Measurements from ENCODE around the gene RNF182. TPM values are rescaled to one million over a fixed set of nuclear protein-coding genes. Genes with fewer than 3 reads are reported as not detected.
"Not testable (repeated sequence)": the region's sequence is repeated elsewhere in the genome, so short reads cannot be mapped to it uniquely, and the experiment has no call there.

Gene RNF182
- total RNA-seq, 4 donors from 2014 or later, result under 0.01 to 0.41 (median 0.34) TPM; not detected in 1

DNA sequence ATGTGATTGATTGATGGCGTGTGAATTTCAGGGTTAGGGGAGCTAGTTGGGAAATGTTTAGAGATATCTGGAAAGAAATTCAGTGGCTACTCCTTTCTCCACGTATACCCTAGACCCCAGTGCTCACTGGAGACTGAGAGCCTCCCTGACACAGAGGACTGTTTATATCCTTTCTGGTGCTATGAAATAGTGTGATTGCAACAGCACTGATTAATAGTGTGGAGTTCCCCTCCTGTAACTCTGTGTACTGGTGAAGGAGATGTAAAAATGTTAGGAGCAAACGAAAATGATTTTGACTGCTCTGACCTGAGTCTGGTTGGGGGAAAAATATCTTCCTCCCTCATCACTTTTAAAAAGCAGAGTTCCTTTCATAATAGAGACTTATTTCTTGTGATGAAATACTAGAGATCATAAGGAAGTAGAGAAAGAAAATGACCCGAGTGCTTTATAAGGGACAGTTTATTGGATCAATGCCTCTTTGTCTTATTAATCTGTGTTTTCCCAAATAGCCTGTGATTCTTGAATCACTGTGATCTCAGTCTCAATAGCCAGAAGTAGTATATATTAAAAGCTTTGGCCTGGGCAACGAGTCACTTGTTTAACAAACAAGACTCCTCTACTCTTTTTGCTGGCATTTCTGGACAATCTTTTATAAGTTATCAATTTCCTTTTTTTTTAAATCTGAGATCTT, 92.3 kb downstream of the RNF182 start:
- peak overlapping the region in 1 of 2 donors; percentile 39 for H3K27ac ChIP-seq
- TF ChIP-seq, protein P1, sequence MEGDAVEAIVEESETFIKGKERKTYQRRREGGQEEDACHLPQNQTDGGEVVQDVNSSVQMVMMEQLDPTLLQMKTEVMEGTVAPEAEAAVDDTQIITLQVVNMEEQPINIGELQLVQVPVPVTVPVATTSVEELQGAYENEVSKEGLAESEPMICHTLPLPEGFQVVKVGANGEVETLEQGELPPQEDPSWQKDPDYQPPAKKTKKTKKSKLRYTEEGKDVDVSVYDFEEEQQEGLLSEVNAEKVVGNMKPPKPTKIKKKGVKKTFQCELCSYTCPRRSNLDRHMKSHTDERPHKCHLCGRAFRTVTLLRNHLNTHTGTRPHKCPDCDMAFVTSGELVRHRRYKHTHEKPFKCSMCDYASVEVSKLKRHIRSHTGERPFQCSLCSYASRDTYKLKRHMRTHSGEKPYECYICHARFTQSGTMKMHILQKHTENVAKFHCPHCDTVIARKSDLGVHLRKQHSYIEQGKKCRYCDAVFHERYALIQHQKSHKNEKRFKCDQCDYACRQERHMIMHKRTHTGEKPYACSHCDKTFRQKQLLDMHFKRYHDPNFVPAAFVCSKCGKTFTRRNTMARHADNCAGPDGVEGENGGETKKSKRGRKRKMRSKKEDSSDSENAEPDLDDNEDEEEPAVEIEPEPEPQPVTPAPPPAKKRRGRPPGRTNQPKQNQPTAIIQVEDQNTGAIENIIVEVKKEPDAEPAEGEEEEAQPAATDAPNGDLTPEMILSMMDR (IDR thresholded peaks at IDR 0.05), result no peak
- no peak for TF ChIP-seq POLR2A (IDR thresholded peaks at IDR 0.05)
- no peaks in the 10 kb centered on the region for H3K9me3 ChIP-seq
- no peak overlapping the region for H3K4me3 ChIP-seq
- intact Hi-C loops (cut with DNase I; ENCODE audit: low total_unique reads), result no loop called here
- H3K4me1 ChIP-seq, result no peaks in the 10 kb centered on the region
- no peaks in the 10 kb centered on the region for H3K36me3 ChIP-seq
- H3K27me3 ChIP-seq, result no peaks in the 10 kb centered on the region
- DNase-seq, result no peak

DNA sequence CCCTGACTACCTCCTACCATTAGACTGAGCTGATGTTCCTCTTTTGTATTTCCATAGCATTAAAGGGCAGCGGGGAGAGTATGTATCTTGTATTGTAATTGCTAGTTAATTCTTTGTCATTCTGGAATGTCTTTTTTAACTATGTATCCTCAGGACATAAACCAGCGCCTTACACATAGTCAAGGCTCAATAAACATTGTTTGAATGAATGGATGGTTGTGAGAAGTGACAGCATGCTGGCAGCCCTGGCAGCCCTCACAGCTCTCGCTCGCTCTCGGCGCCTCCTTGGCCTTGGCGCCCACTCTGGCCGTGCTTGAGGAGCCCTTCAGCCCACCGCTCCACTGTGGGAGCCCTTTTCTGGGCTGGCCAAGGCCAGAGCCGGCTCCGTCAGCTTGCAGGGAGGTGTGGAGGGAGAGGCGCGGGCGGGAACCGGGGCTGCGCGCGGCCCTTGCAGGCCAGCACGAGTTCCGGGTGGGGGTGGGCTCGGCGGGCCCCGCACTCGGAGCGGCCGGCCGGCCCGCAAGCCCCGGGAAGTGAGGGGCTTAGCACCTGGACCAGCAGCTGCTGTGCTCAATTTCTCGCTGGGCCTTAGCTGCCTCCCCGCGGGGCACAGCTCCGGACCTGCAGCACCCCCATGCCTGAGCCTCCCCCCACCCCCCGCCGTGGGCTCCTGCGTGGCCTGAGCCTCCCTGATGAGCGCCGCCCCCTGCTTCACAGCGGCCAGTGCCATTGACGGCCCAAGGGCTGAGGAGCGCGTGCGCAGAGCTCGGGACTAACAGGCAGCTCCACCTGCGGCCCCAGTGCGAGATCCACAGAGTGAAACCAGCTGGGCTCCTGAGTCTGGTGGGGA, 93.1 kb downstream of the RNF182 start:
- no peaks in the 10 kb centered on the region for H3K36me3 ChIP-seq
- no peak for DNase-seq
- no peak overlapping the region for H3K4me3 ChIP-seq
- TF ChIP-seq, protein P1 (IDR thresholded peaks at IDR 0.05), result no peak
- no peak for TF ChIP-seq POLR2A (IDR thresholded peaks at IDR 0.05)
- intact Hi-C loops (cut with DNase I; ENCODE audit: low total_unique reads), result no loop called here
- no peaks in the 10 kb centered on the region for H3K4me1 ChIP-seq
- no peaks in the 10 kb centered on the region for H3K27me3 ChIP-seq
- peak overlapping the region in 1 of 2 donors; percentile 31 for H3K27ac ChIP-seq
- no peaks in the 10 kb centered on the region for H3K9me3 ChIP-seq

DNA sequence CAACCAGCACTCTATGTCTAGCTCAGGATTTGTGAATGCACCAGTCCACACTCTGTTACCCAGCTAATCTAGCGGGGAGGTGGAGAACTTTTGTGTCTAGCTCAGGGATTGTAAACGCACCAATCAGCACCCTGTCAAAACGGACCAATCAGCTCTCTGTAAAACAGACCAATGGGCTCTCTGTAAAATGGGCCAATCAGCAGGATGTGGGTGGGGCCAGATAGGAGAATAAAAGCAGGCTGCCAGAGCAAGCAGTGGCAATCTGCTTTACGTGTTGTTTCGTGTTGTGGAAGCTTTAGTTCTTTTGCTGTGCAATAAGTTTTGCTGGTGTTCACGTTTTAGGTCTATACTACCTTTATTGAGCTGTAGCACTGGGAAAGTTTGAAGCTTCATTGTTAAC, 93.8 kb downstream of the RNF182 start:
- H3K36me3 ChIP-seq; DNase-seq; intact Hi-C loops (cut with DNase I; ENCODE audit: low total_unique reads); H3K27me3 ChIP-seq; H3K9me3 ChIP-seq; H3K4me3 ChIP-seq; H3K4me1 ChIP-seq; H3K27ac ChIP-seq: not testable (repeated sequence)

DNA sequence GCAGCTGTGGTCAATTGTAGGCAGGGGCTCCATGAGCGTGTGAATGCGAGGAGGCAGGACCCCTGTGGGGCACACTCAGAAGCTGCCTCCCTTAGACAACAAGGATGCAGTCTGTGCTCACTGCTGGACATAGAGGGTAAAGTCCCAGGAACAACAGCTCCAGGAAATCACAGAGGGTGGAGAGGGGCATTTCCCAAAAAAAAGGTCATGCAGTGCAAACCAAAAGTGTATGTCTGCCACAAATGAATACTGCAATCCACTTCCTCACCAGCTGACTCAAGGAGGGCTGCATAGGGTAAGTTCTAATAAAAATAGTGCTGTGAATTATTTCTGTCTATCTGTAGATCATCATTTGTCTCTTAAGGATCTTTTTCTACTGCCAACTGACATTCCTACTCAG, 95.8 kb downstream of the RNF182 start:
- DNase-seq, result no peak
- Histone ChIP-seq H3K27ac (no peak overlapping the region), H3K36me3 (no peaks in the 10 kb centered on the region), H3K4me3 (no peak overlapping the region), H3K9me3 (no peaks in the 10 kb centered on the region), H3K27me3 (no peaks in the 10 kb centered on the region), H3K4me1 (no peaks in the 10 kb centered on the region)
- TF ChIP-seq, protein P1 (IDR thresholded peaks at IDR 0.05), result no peak
- no peak for TF ChIP-seq POLR2A (IDR thresholded peaks at IDR 0.05)
- intact Hi-C loops (cut with DNase I; ENCODE audit: low total_unique reads), result no loop called here

DNA sequence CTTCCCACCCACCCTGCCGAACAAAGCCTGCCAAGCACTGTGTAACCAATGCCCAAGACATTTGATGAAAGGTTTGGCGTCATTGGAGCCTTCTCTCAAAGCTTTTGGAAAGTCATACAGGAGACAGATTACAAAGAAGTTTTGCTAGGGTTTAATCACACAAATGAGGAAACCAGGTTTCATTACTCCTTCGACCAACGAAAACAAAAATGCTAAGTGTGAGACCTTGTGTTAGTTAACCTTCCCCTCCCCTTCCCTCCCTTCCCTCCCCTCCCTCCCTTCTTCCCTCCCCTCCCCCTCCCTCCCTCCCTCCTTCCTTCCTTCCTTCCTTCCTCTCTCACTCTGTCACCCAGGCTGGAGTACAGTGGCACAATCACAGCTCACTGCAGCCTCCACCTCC, 96.7 kb downstream of the RNF182 start:
- Histone ChIP-seq H3K27ac (no peak overlapping the region), H3K27me3 (no peaks in the 10 kb centered on the region), H3K4me3 (no peak overlapping the region), H3K9me3 (no peaks in the 10 kb centered on the region), H3K4me1 (no peaks in the 10 kb centered on the region), H3K36me3 (no peaks in the 10 kb centered on the region)
- no peak for DNase-seq
- intact Hi-C loops (cut with DNase I; ENCODE audit: low total_unique reads), result no loop called here
- TF ChIP-seq, protein P1 (IDR thresholded peaks at IDR 0.05), result no peak
- TF ChIP-seq POLR2A (IDR thresholded peaks at IDR 0.05), result no peak

Measured in uterus (tissue), 4 donors.